Stimulated activated naive B cell treated with anti-CD40 and anti-IgM and Interleukin-4, amounts not matched to agents 10 μg/mL and 1 μg/mL and 100 μg/mL, for 72 hours (primary cell): ENCODE measurements around the gene RIOX2.

Experiments used
- ATAC-seq, 2 donors: fragments of 150-1000 bp; cut with Tn5 transposase; replicated peaks; 2 replicates each; pipeline ENCODE4 v1.10.0; 2021; ENCODE audit warnings: moderate library complexity in 1 of 2
- DNase-seq: peaks from one replicate; pipeline ENCODE4 v3.0.0; 2021
- H3K27ac Mint-ChIP-seq: one replicate; pipeline ENCODE4 v1.8.0; 2022; ENCODE audit warnings: mild to moderate bottlenecking, mixed read lengths
- H3K27me3 Mint-ChIP-seq, 2 donors: one replicate each; pipeline ENCODE4 v1.8.0; 2022; ENCODE audit warnings: mixed read lengths in 2 of 2
- H3K36me3 Mint-ChIP-seq, 2 donors: one replicate each; pipeline ENCODE4 v1.8.0; 2022; ENCODE audit warnings: mixed read lengths in 2 of 2, mild to moderate bottlenecking in 1 of 2
- H3K4me1 Mint-ChIP-seq, 2 donors: one replicate each; pipeline ENCODE4 v1.8.0; 2022; ENCODE audit warnings: mixed read lengths in 2 of 2, mild to moderate bottlenecking in 1 of 2
- H3K4me3 Mint-ChIP-seq, 2 donors: one replicate each; pipeline ENCODE4 v1.8.0; 2022; ENCODE audit warnings: mild to moderate bottlenecking in 2 of 2, mixed read lengths in 2 of 2, moderate library complexity in 1 of 2
- H3K9me3 Mint-ChIP-seq, 2 donors: one replicate each; pipeline ENCODE4 v1.8.0; 2022; ENCODE audit warnings: mixed read lengths in 2 of 2, mild to moderate bottlenecking in 1 of 2

Gene RIOX2

DNA sequence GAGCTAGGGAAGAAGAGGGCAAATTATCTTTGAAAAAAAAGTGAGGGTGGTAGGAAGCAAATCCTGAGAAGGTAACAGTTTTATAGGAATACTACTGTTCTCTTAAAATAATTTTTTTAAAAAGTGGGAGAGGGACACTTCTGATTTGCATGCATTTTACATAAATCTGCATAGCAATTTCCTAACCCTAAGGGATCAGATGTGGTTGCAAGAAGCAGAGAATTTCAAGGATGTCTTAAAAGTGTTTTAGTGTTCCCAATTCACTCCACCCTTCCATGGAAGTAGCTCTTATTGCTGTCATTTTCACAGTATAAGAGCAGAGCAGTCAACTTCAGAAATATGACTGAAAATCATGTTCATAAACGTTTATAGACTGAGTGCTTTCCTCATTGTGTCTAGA is 27.8 kb upstream of the RIOX2 start:
- no peak for ATAC-seq
- DNase-seq = no peak
- Mint-ChIP-seq H3K27me3 (no peaks in the 10 kb centered on the region), H3K4me3 (no peak overlapping the region), H3K27ac (no peak overlapping the region), H3K9me3 (no peaks in the 10 kb centered on the region), H3K4me1 (peaks cover 5 to 17% of the 10 kb centered on the region in 2 donors), H3K36me3 (no peaks in the 10 kb centered on the region)

DNA sequence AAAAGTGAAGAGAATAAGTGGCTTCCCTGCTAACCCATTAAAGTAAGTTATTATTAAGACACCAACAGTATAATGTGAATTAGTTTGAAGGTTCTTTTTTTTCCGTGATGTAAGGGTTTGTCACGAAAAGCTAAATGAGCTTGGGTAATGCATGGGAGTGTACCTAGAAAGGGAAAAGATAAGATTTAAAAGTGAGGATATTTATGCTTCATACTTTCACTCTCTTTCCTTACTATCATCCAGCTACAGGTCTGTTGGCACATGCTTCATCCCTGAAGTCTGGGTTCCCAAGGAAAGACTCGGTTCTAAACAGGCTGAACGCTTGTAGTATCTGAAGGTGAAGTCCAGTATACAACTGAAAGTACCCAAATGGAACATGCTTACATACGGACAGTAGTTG is 26.9 kb upstream of the RIOX2 start:
- Mint-ChIP-seq H3K27ac (no peak overlapping the region), H3K4me1 (peaks cover 5 to 9% of the 10 kb centered on the region in 2 donors), H3K9me3 (no peaks in the 10 kb centered on the region), H3K36me3 (no peaks in the 10 kb centered on the region), H3K27me3 (no peaks in the 10 kb centered on the region), H3K4me3 (no peak overlapping the region)
- no peak for ATAC-seq
- DNase-seq = no peak

DNA sequence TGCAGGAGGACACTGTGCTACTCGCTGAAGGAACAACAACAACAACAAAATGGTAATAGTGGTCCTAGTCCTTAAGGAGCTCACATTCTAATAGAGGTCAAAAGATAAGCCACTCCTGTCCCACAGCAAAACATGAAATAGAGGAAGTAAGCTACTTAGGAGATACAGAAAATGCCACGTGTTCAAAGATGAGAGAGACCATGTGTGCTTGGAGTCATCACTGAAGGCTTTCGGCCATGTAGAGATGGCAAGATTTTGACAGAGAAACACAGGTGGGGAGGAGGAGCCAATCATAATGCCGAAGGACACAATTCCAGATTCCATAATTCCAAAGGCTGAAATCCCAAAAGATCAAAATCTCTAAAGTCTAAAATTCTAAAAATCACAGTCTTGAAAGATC is 24.8 kb upstream of the RIOX2 start:
- Mint-ChIP-seq H3K36me3 (no peaks in the 10 kb centered on the region), H3K27ac (no peak overlapping the region), H3K4me3 (no peak overlapping the region), H3K9me3 (no peaks in the 10 kb centered on the region), H3K4me1 (no peaks in the 10 kb centered on the region), H3K27me3 (no peaks in the 10 kb centered on the region)
- no peak for DNase-seq
- peak; percentile 44 to 68 for ATAC-seq

DNA sequence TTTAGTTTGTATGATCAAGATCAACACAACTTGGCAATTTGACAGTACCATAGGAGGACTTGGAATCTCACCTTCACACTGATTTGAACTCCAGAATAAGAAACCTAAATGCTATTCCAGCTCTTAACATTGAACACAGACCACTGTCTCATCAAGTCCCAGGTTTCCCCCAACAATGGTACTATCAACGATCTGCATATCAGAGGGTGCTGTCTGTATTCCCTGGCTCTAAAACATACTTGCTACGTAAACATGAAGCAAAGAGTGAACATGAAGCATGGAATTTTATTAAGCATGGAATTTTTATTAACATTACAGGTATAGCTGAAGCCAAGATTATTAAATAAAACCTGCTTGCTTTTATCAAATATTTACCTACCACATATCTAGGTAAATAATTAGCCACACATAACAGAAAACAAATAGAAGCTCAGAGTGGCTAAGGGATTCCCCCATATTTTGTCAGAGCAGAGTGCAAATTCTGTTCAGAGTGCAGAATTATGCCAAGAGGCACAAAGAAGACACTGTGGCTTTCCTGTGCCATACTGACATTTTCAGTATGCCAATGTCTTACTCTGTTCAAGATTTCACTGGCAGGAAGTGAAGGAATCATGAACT is 22.2 kb upstream of the RIOX2 start:
- Mint-ChIP-seq H3K9me3 (no peaks in the 10 kb centered on the region), H3K36me3 (no peaks in the 10 kb centered on the region), H3K4me1 (no peaks in the 10 kb centered on the region), H3K27ac (no peak overlapping the region), H3K4me3 (no peak overlapping the region), H3K27me3 (no peaks in the 10 kb centered on the region)
- no peak for ATAC-seq
- no peak for DNase-seq

DNA sequence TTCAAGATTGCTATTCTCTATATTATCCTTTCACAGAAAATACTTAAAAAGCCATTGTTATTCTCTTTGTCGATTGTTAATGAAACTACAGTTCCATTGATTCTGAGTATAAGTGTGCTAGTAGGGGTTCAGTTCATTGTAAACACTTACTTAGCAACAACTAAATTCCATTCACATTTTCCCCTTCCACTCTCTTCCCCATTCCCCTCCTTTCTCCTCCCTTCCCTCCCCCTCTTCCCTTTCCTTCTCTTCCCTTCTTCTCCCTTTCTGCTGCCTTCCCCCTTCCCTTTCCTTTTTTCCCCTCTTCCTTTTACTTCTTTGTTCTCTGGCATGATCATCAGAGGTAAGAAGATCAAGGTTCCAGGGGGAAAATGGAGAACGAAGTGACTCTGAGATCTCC is 21.3 kb upstream of the RIOX2 start:
- no peaks in the 10 kb centered on the region for H3K4me1 Mint-ChIP-seq
- H3K4me3 Mint-ChIP-seq = no peak overlapping the region
- no peak overlapping the region for H3K27ac Mint-ChIP-seq
- H3K36me3 Mint-ChIP-seq = no peaks in the 10 kb centered on the region
- H3K27me3 Mint-ChIP-seq = no peaks in the 10 kb centered on the region
- peaks cover under 1% of the 10 kb centered on the region in 2 donors for H3K9me3 Mint-ChIP-seq
- DNase-seq (no peak), ATAC-seq (no peak)

DNA sequence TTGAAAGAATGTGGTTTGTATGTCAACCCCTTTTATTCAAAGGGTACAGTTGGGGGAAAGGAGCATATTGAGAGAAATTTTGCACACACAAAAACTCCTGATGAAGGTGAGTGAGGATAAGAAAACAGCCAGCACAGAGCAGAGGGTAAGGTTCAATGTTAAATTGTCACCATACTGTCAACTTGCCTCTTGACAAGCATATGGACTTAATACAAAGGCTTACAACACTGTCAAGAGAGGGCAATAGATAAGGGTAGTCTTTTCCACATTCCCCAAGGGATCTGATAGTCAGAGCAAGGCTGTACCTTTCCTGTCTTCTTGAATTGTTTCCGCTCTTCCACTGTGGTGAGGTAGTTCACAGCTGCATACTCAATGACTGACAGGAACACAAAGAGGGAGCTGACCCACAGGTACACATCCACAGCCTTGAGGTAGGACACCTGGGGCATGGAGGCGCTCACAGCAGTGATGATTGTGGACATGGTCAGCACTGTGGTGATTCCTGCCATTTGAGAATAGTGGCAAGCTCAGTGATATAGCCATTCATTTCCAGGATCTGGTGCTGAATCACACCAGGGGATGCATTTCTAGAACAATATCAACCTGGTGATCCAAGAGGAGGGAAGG is 20.4 kb upstream of the RIOX2 start:
- Mint-ChIP-seq H3K9me3 (peaks cover 3% of the 10 kb centered on the region in 2 donors), H3K36me3 (no peaks in the 10 kb centered on the region), H3K27me3 (no peaks in the 10 kb centered on the region), H3K4me3 (no peak overlapping the region), H3K27ac (no peak overlapping the region), H3K4me1 (no peaks in the 10 kb centered on the region)
- ATAC-seq (no peak), DNase-seq (no peak)

DNA sequence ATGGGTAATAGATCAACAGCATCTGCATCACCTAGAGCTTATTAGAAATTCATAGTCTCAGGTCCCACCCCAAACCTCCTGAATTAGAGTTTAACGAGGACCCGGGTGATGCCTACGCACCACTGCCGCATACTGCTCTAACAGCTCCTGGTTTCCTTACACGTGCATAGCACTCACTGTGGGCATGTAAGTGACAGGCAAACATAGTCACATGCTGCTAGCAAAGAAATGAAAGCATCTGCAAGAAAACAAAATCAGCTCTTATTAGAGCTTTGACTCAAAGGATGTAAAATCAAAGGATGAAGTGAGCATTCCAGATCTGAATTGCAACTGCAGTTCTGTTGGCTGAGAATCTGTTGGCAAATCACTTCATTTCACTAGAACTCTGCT is 19.1 kb upstream of the RIOX2 start:
- no peak for ATAC-seq
- Mint-ChIP-seq H3K4me1 (no peaks in the 10 kb centered on the region), H3K9me3 (peaks cover 3% of the 10 kb centered on the region in 2 donors), H3K27ac (no peak overlapping the region), H3K27me3 (no peaks in the 10 kb centered on the region), H3K36me3 (no peaks in the 10 kb centered on the region), H3K4me3 (no peak overlapping the region)
- no peak for DNase-seq

DNA sequence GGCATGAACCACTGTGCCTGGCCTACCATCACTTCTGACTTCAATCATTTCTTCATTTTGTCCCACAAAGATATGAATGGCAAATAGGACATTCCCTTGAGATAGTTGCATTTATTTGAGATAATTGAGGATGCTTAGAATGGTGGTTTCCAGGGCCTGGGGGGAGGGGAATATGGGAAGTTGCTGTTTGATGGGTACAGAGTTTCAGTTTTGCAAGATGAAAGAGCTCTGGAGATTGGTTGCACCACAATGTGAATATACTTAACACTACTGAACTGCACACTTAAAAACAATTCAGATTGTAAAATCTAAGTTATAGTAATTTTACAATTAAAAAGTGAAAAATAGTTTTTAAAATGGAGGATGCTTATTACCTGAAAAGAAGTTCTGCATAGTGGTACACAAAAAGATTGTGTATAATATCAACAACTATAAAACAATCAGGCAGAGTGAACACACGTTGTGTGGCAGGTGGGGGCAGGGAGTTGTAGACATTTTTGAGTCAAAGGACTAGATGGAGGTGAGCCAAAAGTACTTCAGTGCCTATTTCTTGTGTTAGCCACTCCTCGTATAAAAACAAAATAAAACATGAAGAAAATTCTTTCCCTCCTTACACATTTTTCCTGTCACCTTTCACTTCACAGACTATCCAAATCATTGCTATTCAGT is 18.5 kb upstream of the RIOX2 start:
- no peaks in the 10 kb centered on the region for H3K36me3 Mint-ChIP-seq
- no peaks in the 10 kb centered on the region for H3K4me1 Mint-ChIP-seq
- H3K27ac Mint-ChIP-seq = no peak overlapping the region
- DNase-seq = no peak
- H3K9me3 Mint-ChIP-seq = peaks cover 3% of the 10 kb centered on the region in 2 donors
- no peak for ATAC-seq
- H3K4me3 Mint-ChIP-seq = no peak overlapping the region
- no peaks in the 10 kb centered on the region for H3K27me3 Mint-ChIP-seq

DNA sequence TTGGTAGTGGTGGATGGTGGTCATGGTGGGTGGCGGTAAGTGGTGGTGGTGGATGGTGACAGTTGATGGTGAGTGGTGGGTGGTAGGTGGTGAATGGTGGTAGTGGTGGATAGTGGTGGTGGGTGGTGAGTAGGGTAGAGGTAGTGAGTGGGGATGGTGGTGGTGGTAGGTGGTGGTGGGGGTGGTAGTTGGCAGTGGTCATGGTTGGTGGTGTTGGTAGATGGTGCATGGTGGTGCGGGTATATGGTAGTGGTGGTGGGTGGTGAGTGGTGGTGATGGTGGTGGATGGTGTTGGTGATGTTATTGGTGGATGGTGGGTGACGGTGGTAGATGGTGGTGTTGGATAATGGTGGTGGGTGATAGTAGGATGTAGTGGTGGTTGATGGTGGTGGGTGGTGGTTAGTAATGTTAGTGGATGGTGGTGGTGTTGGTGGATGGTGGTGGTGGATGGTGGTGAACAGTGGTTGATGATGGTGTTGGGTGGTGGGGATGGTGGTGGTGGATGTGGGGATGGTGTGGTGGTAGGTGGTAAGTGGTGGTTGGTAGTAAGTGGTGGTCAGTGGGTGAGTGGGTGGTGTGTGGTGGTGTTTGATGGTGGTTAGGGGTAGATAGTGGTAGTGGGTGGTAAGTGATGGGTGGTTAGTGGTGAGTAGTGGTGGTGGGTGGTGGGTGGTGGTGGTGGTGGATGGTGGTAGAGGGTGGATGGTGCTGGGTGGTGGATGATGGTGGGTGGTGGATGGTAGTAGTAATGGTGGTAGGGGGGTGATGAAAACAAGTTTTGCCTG is 16.7 kb upstream of the RIOX2 start:
- H3K9me3 Mint-ChIP-seq = peaks cover 3% of the 10 kb centered on the region in 2 donors
- H3K27ac Mint-ChIP-seq = no peak overlapping the region
- H3K36me3 Mint-ChIP-seq = no peaks in the 10 kb centered on the region
- no peak for ATAC-seq
- H3K4me3 Mint-ChIP-seq = no peak overlapping the region
- H3K4me1 Mint-ChIP-seq = no peaks in the 10 kb centered on the region
- H3K27me3 Mint-ChIP-seq = no peaks in the 10 kb centered on the region
- DNase-seq = no peak

DNA sequence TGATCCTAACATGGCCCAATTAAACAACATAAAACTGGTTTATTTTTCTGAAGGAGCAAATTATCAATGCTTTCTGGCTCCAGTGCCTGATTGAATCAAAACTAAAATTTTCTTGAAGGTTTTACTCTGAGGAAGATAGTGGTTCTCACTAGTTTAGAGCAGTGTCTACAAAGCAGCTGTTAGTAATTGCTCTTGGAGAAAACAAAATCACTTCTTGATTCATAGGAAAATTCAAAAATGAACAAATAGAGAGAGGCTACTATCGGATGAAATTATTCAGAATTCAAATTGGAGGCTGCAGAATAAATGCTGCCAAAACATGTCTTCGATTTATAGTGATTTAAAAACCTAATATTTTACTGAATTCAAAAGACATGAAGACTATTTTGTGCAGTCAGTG is 15.1 kb upstream of the RIOX2 start:
- H3K27me3 Mint-ChIP-seq = no peaks in the 10 kb centered on the region
- H3K9me3 Mint-ChIP-seq = peaks cover 3% of the 10 kb centered on the region in 2 donors
- no peak overlapping the region for H3K4me3 Mint-ChIP-seq
- no peaks in the 10 kb centered on the region for H3K4me1 Mint-ChIP-seq
- H3K27ac Mint-ChIP-seq = no peak overlapping the region
- no peak for ATAC-seq
- no peak for DNase-seq
- no peaks in the 10 kb centered on the region for H3K36me3 Mint-ChIP-seq

DNA sequence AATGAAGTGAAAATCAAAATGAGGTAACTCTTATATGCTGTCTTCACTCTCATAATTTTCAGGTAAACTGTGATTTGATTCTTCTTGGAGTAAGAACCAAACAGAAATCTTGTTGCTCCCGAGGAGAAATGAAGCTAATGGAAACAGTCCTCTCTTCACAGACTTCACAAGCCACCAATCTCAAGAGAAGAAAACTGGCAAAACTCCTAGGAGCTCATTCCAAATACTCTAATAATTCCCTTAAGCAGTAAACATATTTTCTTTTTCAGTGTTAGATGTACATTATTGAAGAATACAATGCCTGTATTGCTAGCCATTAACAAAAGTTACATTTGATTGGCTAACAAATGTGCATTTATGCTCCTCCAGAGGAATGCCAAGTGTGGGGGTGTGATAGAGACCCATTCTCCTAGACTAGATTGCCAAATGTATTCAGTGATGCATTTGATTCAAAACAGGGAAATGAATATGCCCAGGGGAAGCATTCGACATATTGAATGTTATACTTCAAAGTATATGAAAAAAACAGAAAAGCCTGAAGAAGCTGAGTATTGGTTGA is 11.8 kb upstream of the RIOX2 start:
- Mint-ChIP-seq H3K27ac (no peak overlapping the region), H3K4me3 (no peak overlapping the region), H3K9me3 (peaks cover 3% of the 10 kb centered on the region in 2 donors), H3K36me3 (no peaks in the 10 kb centered on the region), H3K4me1 (peaks cover 0 to 6% of the 10 kb centered on the region in 2 donors), H3K27me3 (no peaks in the 10 kb centered on the region)
- ATAC-seq (no peak), DNase-seq (no peak)

DNA sequence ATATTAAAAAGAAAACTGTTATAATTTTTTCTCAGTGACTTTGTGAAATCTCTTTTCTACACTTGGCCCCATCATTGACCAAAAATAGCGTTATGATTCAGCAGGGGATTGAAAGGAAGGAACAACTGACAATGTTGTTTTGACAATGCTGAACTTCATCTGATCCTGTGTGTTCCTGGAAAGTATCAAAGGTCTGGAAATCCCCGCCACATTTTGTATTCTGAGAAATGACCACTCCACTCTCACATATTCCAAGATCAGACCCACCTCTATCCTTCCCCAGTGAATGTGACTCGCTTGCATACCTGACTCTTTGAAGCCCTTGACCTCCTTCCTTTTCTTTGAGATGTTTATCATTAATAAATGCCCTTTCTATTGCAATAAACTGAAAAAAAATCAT is 9.7 kb upstream of the RIOX2 start:
- no peaks in the 10 kb centered on the region for H3K27me3 Mint-ChIP-seq
- ATAC-seq (peak in 1 of 2 donors; percentile 42), DNase-seq (no peak)
- no peak overlapping the region for H3K4me3 Mint-ChIP-seq
- H3K36me3 Mint-ChIP-seq = no peaks in the 10 kb centered on the region
- no peak overlapping the region for H3K27ac Mint-ChIP-seq
- no peaks in the 10 kb centered on the region for H3K9me3 Mint-ChIP-seq
- peaks cover 0 to 6% of the 10 kb centered on the region in 2 donors for H3K4me1 Mint-ChIP-seq

DNA sequence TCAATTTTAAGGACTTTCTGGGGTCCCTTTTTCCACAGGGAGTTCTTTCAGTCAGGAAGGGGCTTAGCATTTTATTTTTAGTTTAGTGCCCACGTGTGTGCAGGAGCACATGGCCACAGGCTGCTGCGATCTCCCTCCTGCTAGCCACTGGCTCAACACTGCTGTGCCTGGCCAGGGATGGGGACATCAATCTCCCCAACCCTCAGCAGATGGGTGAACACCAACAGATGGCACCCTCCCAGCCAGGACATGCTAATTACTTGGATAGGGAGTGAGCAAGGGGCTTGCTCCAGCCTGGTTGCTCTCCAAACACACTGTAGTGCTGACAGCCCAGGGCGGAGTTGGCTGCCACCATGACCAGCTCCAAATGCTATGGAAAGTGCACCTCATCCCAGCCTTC is 7.4 kb upstream of the RIOX2 start:
- Mint-ChIP-seq H3K4me1 (peaks cover 3 to 11% of the 10 kb centered on the region in 2 donors), H3K9me3 (no peaks in the 10 kb centered on the region), H3K27ac (no peak overlapping the region), H3K27me3 (no peaks in the 10 kb centered on the region), H3K4me3 (no peak overlapping the region), H3K36me3 (no peaks in the 10 kb centered on the region)
- ATAC-seq (no peak), DNase-seq (no peak)

DNA sequence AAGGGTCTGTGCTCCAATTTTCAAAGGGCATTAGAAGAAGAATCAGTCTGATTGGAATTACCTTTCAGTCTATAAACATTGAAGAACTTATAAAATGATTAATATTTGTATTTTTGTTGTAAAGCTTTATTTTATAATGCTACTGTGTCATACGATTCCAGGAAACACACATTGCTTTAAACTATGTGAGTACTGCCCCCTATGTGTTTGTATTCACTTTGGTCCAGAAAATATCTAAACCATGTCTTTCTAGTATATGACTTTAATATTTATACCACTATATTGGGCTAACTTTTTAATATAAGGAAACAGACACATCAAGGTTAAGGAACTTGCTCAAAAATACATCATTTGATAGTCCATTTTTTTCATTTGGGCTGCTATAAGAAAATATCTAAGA is 3.2 kb upstream of the RIOX2 start:
- Mint-ChIP-seq H3K9me3 (no peaks in the 10 kb centered on the region), H3K4me1 (peaks cover 14 to 20% of the 10 kb centered on the region in 2 donors), H3K27ac (no peak overlapping the region), H3K36me3 (no peaks in the 10 kb centered on the region), H3K4me3 (no peak overlapping the region), H3K27me3 (no peaks in the 10 kb centered on the region)
- ATAC-seq (no peak), DNase-seq (no peak)
